Measurements from ENCODE around the gene NEAT1.

DNA sequence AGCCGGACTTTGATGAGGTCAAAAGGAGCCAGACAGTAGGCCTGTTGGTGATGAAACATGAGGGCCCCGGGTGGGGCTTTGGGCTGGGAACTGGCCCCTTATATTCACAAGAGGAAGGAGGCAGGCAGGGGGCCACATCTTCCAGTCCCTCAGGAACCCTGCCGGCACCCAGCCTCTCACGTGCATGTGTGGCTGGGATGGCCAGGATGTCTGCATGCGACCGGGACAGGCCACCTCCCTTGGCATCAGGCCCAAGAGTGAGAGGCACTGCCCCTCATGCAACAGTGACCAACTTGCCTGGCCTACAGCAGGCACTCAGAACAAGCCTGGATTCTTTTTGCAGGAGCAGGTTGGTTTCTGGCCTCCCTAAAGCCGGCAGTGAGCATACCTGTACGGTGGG is 45.6 kb upstream of the NEAT1 start:
- TF ChIP-seq, protein P1, sequence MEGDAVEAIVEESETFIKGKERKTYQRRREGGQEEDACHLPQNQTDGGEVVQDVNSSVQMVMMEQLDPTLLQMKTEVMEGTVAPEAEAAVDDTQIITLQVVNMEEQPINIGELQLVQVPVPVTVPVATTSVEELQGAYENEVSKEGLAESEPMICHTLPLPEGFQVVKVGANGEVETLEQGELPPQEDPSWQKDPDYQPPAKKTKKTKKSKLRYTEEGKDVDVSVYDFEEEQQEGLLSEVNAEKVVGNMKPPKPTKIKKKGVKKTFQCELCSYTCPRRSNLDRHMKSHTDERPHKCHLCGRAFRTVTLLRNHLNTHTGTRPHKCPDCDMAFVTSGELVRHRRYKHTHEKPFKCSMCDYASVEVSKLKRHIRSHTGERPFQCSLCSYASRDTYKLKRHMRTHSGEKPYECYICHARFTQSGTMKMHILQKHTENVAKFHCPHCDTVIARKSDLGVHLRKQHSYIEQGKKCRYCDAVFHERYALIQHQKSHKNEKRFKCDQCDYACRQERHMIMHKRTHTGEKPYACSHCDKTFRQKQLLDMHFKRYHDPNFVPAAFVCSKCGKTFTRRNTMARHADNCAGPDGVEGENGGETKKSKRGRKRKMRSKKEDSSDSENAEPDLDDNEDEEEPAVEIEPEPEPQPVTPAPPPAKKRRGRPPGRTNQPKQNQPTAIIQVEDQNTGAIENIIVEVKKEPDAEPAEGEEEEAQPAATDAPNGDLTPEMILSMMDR (conservative IDR thresholded peaks at IDR 0.05; ENCODE audit: low read length): no peak
- no peak for TF ChIP-seq EZH2phosphoT487 (IDR thresholded peaks at IDR 0.05; ENCODE audit: borderline replicate concordance)
